GM23338 (cell line): ENCODE data around the gene PTGDR2. TPM values are rescaled to one million over a fixed set of nuclear protein-coding genes. Genes with fewer than 3 reads are reported as not detected.

Experiments
- ATAC-seq: fragments of 200-7000 bp; cut with Tn5 transposase; 3 replicates; pipeline ENCODE4 v1.9.1; 2020
- DNase-seq: peaks from one replicate; pipeline ENCODE4 v3.0.0-alpha.2; 2015; ENCODE audit warnings: low spot score
- H2AFZ ChIP-seq: fragments of 200-600 bp; sonication (generic); 2 replicates; pipeline ENCODE4 v1.8.0; 2016; ENCODE audit warnings: antibody characterized with exemption, mild to moderate bottlenecking, moderate library complexity
- H3F3A ChIP-seq: fragments of 200-600 bp; sonication (generic); replicated peaks from 2 replicates; pipeline ENCODE4 v1.8.0; 2017; ENCODE audit warnings: antibody characterized with exemption, mixed run types, low read depth
- H3K27ac ChIP-seq: fragments of 200-600 bp; sonication (generic); 2 replicates; pipeline ENCODE4 v1.6.1; 2016; ENCODE audit warnings: low read depth
- H3K27me3 ChIP-seq: fragments of 200-600 bp; sonication (generic); 2 replicates; pipeline ENCODE4 v1.8.0; 2016; ENCODE audit warnings: mild to moderate bottlenecking, mixed run types, moderate library complexity; ENCODE audit not compliant: insufficient read depth
- H3K36me3 ChIP-seq: fragments of 200-600 bp; sonication (generic); 2 replicates; pipeline ENCODE4 v1.8.0; 2016; ENCODE audit warnings: mild to moderate bottlenecking; ENCODE audit not compliant: insufficient read depth
- H3K4me1 ChIP-seq: fragments of 200-600 bp; sonication (generic); 2 replicates; pipeline ENCODE4 v1.8.0; 2016; ENCODE audit warnings: mild to moderate bottlenecking, moderate library complexity; ENCODE audit not compliant: insufficient read depth
- H3K4me2 ChIP-seq: fragments of 200-600 bp; sonication (generic); 2 replicates; pipeline ENCODE4 v1.7.1; 2017; ENCODE audit warnings: mixed run types
- H3K4me3 ChIP-seq: fragments of 200-600 bp; sonication (generic); 2 replicates; pipeline ENCODE4 v1.6.1; 2016; ENCODE audit warnings: mixed run types
- H3K79me2 ChIP-seq: fragments of 200-600 bp; sonication (generic); replicated peaks from 2 replicates; pipeline ENCODE4 v1.8.0; 2017; ENCODE audit warnings: mild to moderate bottlenecking; ENCODE audit not compliant: insufficient read depth
- H3K9me2 ChIP-seq: fragments of 200-600 bp; sonication (generic); 2 replicates; pipeline ENCODE4 v1.8.0; 2017; ENCODE audit not compliant: insufficient read depth
- H4K20me1 ChIP-seq: fragments of 200-600 bp; sonication (generic); replicated peaks from 2 replicates; pipeline ENCODE4 v1.8.0; 2017; ENCODE audit warnings: mild to moderate bottlenecking; ENCODE audit not compliant: insufficient read depth
- H3K27ac Mint-ChIP-seq: 2 replicates; pipeline ENCODE4 v1.8.0; 2020; ENCODE audit warnings: inconsistent platforms, mild to moderate bottlenecking, moderate library complexity, mixed read lengths
- H3K27me3 Mint-ChIP-seq: 3 replicates; pipeline ENCODE4 v1.8.0; 2022; ENCODE audit warnings: low read depth, mild to moderate bottlenecking, moderate library complexity, mixed read lengths, inconsistent platforms; ENCODE audit not compliant: insufficient read depth, poor library complexity
- H3K36me3 Mint-ChIP-seq: 3 replicates; pipeline ENCODE4 v1.8.0; 2021; ENCODE audit warnings: low read depth, mild to moderate bottlenecking, inconsistent platforms, moderate library complexity, mixed read lengths
- H3K4me1 Mint-ChIP-seq: 3 replicates; pipeline ENCODE4 v1.8.0; 2020; ENCODE audit warnings: mild to moderate bottlenecking, inconsistent platforms, mixed read lengths
- H3K4me3 Mint-ChIP-seq: 3 replicates; pipeline ENCODE4 v1.8.0; 2021; ENCODE audit warnings: moderate library complexity, mild to moderate bottlenecking, inconsistent platforms, mixed read lengths
- H3K9me3 Mint-ChIP-seq: 3 replicates; pipeline ENCODE4 v1.8.0; 2020; ENCODE audit warnings: moderate library complexity, mild to moderate bottlenecking, inconsistent platforms, mixed read lengths
- CREB1 ChIP-seq: fragments of 250-450 bp; sonication (Bioruptor Pico); IDR thresholded peaks from 2 replicates; pipeline ENCODE4 v1.5.0; 2020; ENCODE audit warnings: low read depth, mild to moderate bottlenecking, moderate library complexity
- ETS1 ChIP-seq: IDR thresholded peaks from 2 replicates; pipeline ENCODE4 v1.6.1; 2016; ENCODE audit warnings: antibody characterized with exemption
- EZH2 ChIP-seq: fragments of 200-600 bp; sonication (generic); IDR thresholded peaks from one replicate; pipeline ENCODE4 v1.8.0; 2017; ENCODE audit warnings: antibody characterized with exemption, mild to moderate bottlenecking, low read depth; ENCODE audit not compliant: unreplicated experiment
- EZH2phosphoT487 ChIP-seq: fragments of 200-600 bp; sonication (generic); IDR thresholded peaks from one replicate; pipeline ENCODE4 v1.8.1; 2018; ENCODE audit warnings: antibody characterized with exemption; ENCODE audit not compliant: unreplicated experiment
- JUNB ChIP-seq: IDR thresholded peaks from one replicate; pipeline ENCODE4 v1.6.1; 2016; ENCODE audit warnings: antibody characterized with exemption; ENCODE audit not compliant: unreplicated experiment
- NANOG ChIP-seq: IDR thresholded peaks from 2 replicates; pipeline ENCODE4 v1.6.1; 2016; ENCODE audit warnings: antibody characterized with exemption, borderline replicate concordance
- POLR2AphosphoS5 ChIP-seq: IDR thresholded peaks from 2 replicates; pipeline ENCODE4 v1.6.1; 2016; ENCODE audit warnings: antibody characterized with exemption, low read depth
- REST ChIP-seq: IDR thresholded peaks from one replicate; pipeline ENCODE4 v1.6.1; 2018; ENCODE audit warnings: antibody characterized with exemption; ENCODE audit not compliant: unreplicated experiment
- STAT1 ChIP-seq: IDR thresholded peaks from one replicate; pipeline ENCODE4 v1.6.1; 2016; ENCODE audit warnings: antibody characterized with exemption; ENCODE audit not compliant: unreplicated experiment
- ZNF114 ChIP-seq: fragments of 250-450 bp; sonication (Bioruptor Pico); IDR thresholded peaks from 2 replicates; pipeline ENCODE4 v1.5.0; 2020; ENCODE audit warnings: mild to moderate bottlenecking, moderate library complexity
- ZNF331 ChIP-seq: fragments of 250-450 bp; sonication (Bioruptor Pico); IDR thresholded peaks from 2 replicates; pipeline ENCODE4 v1.5.0; 2020; ENCODE audit warnings: low read depth, mild to moderate bottlenecking, moderate library complexity
- polyA plus RNA-seq: library from polyadenylated mRNA; unstranded; fragments of >200 nt; fragmentation: Nextera tagmentation; extraction: Ambion mirVana; gene quantifications from 2 replicates; pipeline ENCODE4 v1.2.1, GENCODE V29; 2016
- total RNA-seq: library from RNA; depleted of rRNA; stranded (reverse); fragments of >200 nt; shearing (Covaris generic); gene quantifications from 2 replicates; pipeline ENCODE4 v1.2.3, GENCODE V29; 2014
- TF ChIP-seq, protein P1 (sequence below), 2 experiments: fragments of 200-600 bp in 1 of 2; sonication (generic) in 1 of 2; conservative IDR thresholded peaks; 2 replicates each; pipeline versions ENCODE4 v1.5.1 to v1.6.1; 2016 to 2017; ENCODE audit warnings: antibody characterized with exemption in 2 of 2, low read depth in 2 of 2, mild to moderate bottlenecking in 2 of 2, moderate library complexity in 1 of 2
- TF ChIP-seq, protein P2 (sequence below): fragments of 250-450 bp; sonication (Bioruptor Pico); IDR thresholded peaks from 2 replicates; pipeline ENCODE4 v1.5.0; 2020; ENCODE audit warnings: mild to moderate bottlenecking, moderate library complexity

PTGDR2 gene
- total and polyA plus RNA-seq, 2 experiments from 2014 or later: 0.24 to 0.73 TPM

- Mint-ChIP-seq H3K4me1 (peaks cover 6% of the 10 kb centered on the region; the same call in 2 of the 3 replicates), H3K27me3 (peaks cover 4% of the 10 kb centered on the region), H3K4me3 (no peak overlapping the region), H3K27ac (no peak overlapping the region), H3K9me3 (no peaks in the 10 kb centered on the region; the same call in 2 of the 3 replicates), H3K36me3 (no peaks in the 10 kb centered on the region)
- no peaks in the 10 kb centered on the region for H3K4me1 ChIP-seq
- no peaks in the 10 kb centered on the region for H3K9me2 ChIP-seq
- no peaks in the 10 kb centered on the region for H4K20me1 ChIP-seq
- no peaks in the 10 kb centered on the region for H3F3A ChIP-seq
- no peak overlapping the region for H2AFZ ChIP-seq
- no peak overlapping the region for H3K4me3 ChIP-seq
- no peak overlapping the region for H3K4me2 ChIP-seq
- no peaks in the 10 kb centered on the region for H3K36me3 ChIP-seq
- H3K27me3 ChIP-seq: no peaks in the 10 kb centered on the region
- DNase-seq: peak; percentile 58
- H3K79me2 ChIP-seq: no peaks in the 10 kb centered on the region
- TF ChIP-seq NANOG (no peak), STAT1 (no peak), EZH2 (no peak), EZH2phosphoT487 (no peak), JUNB (no peak), ETS1 (no peak), ZNF114 (CRISPR knock-in tag) (no peak), POLR2AphosphoS5 (no peak), REST (no peak), CREB1 (CRISPR knock-in tag) (no peak), ZNF331 (CRISPR knock-in tag) (no peak)
- TF ChIP-seq, protein P1, sequence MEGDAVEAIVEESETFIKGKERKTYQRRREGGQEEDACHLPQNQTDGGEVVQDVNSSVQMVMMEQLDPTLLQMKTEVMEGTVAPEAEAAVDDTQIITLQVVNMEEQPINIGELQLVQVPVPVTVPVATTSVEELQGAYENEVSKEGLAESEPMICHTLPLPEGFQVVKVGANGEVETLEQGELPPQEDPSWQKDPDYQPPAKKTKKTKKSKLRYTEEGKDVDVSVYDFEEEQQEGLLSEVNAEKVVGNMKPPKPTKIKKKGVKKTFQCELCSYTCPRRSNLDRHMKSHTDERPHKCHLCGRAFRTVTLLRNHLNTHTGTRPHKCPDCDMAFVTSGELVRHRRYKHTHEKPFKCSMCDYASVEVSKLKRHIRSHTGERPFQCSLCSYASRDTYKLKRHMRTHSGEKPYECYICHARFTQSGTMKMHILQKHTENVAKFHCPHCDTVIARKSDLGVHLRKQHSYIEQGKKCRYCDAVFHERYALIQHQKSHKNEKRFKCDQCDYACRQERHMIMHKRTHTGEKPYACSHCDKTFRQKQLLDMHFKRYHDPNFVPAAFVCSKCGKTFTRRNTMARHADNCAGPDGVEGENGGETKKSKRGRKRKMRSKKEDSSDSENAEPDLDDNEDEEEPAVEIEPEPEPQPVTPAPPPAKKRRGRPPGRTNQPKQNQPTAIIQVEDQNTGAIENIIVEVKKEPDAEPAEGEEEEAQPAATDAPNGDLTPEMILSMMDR (conservative IDR thresholded peaks at IDR 0.05; ENCODE audit: low read depth in 2 of 2): no peak
- TF ChIP-seq, protein P2, sequence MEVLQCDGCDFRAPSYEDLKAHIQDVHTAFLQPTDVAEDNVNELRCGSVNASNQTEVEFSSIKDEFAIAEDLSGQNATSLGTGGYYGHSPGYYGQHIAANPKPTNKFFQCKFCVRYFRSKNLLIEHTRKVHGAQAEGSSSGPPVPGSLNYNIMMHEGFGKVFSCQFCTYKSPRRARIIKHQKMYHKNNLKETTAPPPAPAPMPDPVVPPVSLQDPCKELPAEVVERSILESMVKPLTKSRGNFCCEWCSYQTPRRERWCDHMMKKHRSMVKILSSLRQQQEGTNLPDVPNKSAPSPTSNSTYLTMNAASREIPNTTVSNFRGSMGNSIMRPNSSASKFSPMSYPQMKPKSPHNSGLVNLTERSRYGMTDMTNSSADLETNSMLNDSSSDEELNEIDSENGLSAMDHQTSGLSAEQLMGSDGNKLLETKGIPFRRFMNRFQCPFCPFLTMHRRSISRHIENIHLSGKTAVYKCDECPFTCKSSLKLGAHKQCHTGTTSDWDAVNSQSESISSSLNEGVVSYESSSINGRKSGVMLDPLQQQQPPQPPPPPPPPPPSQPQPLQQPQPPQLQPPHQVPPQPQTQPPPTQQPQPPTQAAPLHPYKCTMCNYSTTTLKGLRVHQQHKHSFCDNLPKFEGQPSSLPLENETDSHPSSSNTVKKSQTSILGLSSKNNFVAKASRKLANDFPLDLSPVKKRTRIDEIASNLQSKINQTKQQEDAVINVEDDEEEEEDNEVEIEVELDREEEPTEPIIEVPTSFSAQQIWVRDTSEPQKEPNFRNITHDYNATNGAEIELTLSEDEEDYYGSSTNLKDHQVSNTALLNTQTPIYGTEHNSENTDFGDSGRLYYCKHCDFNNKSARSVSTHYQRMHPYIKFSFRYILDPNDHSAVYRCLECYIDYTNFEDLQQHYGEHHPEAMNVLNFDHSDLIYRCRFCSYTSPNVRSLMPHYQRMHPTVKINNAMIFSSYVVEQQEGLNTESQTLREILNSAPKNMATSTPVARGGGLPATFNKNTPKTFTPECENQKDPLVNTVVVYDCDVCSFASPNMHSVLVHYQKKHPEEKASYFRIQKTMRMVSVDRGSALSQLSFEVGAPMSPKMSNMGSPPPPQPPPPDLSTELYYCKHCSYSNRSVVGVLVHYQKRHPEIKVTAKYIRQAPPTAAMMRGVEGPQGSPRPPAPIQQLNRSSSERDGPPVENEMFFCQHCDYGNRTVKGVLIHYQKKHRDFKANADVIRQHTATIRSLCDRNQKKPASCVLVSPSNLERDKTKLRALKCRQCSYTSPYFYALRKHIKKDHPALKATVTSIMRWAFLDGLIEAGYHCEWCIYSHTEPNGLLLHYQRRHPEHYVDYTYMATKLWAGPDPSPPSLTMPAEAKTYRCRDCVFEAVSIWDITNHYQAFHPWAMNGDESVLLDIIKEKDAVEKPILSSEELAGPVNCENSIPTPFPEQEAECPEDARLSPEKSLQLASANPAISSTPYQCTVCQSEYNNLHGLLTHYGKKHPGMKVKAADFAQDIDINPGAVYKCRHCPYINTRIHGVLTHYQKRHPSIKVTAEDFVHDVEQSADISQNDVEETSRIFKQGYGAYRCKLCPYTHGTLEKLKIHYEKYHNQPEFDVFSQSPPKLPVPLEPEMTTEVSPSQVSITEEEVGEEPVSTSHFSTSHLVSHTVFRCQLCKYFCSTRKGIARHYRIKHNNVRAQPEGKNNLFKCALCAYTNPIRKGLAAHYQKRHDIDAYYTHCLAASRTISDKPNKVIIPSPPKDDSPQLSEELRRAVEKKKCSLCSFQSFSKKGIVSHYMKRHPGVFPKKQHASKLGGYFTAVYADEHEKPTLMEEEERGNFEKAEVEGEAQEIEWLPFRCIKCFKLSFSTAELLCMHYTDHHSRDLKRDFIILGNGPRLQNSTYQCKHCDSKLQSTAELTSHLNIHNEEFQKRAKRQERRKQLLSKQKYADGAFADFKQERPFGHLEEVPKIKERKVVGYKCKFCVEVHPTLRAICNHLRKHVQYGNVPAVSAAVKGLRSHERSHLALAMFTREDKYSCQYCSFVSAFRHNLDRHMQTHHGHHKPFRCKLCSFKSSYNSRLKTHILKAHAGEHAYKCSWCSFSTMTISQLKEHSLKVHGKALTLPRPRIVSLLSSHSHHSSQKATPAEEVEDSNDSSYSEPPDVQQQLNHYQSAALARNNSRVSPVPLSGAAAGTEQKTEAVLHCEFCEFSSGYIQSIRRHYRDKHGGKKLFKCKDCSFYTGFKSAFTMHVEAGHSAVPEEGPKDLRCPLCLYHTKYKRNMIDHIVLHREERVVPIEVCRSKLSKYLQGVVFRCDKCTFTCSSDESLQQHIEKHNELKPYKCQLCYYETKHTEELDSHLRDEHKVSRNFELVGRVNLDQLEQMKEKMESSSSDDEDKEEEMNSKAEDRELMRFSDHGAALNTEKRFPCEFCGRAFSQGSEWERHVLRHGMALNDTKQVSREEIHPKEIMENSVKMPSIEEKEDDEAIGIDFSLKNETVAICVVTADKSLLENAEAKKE (CRISPR knock-in tag): no peak
- peak; percentile 15; the same call in 2 of the 3 replicates for ATAC-seq
- H3K27ac ChIP-seq: no peak overlapping the region
Measured at GRCh38 chr11:60870276-60870675, 14.5 kb upstream of the PTGDR2 start.
